Stimulated activated effector memory CD8-positive, alpha-beta T cell treated with anti-CD3 and anti-CD28 coated beads, Interleukin-12 subunit alpha, Interleukin-12 subunit beta, amount 100 ng/mL, for 72 hours (primary cell): ENCODE results near the gene SDR39U1.

ENCODE experiments used
- ATAC-seq: fragments of 150-1000 bp; cut with Tn5 transposase; 2 replicates; pipeline ENCODE4 v1.10.0; 2021
- DNase-seq, 2 donors: peaks; one replicate each; pipeline ENCODE4 v3.0.0; 2021 to 2022; ENCODE audit warnings: low spot score in 2 of 2
- H3K27ac Mint-ChIP-seq: one replicate; pipeline ENCODE4 v1.8.0; 2022; ENCODE audit warnings: mild to moderate bottlenecking, mixed read lengths
- H3K36me3 Mint-ChIP-seq: one replicate; pipeline ENCODE4 v1.8.0; 2022; ENCODE audit warnings: mild to moderate bottlenecking, mixed read lengths
- H3K4me1 Mint-ChIP-seq: one replicate; pipeline ENCODE4 v1.8.0; 2022; ENCODE audit warnings: mixed read lengths
- H3K4me3 Mint-ChIP-seq: one replicate; pipeline ENCODE4 v1.8.0; 2022; ENCODE audit warnings: mild to moderate bottlenecking, mixed read lengths
- H3K9me3 Mint-ChIP-seq: one replicate; pipeline ENCODE4 v1.8.0; 2022; ENCODE audit warnings: mixed read lengths

SDR39U1 gene

DNA sequence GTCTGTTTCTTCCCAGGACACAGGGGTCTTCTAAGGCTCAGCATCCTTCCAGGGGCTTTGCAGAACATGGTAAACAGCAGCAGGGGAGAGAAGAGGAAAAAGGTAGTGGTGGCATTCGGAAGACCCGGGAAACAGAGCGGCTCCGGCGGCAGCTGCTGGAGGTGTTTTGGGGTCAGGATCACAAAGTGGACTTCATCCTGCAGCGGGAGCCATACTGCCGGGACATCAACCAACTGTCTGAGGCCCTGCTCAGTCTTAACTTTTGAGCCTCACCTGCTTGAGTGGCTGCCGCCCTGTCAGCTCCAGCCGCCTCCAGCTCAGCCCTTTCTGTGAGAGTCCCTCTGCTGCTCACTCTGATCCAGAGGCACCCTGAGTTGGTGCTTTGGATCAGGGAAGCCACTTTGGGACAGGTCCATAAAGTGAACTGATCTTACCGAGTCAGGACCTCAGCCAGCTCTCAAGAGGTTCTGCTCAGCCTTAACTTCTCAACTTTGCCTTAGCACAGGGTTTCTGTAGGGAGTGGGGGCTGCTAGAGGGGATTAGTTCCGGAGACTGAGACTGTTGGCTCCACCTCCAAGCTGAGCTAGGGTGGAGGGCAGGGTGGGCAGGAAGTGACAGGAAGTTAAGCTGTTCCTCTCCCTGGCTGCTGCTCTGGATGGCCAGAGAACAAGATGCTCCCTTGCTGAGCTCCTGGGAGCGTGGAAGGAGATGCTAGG, 5.4 kb downstream of the SDR39U1 start:
- Mint-ChIP-seq H3K27ac (peak overlapping the region; percentile 83), H3K36me3 (peaks cover 100% of the 10 kb centered on the region), H3K4me3 (no peak overlapping the region), H3K4me1 (peaks cover 81% of the 10 kb centered on the region), H3K9me3 (no peaks in the 10 kb centered on the region)
- DNase-seq: peak in 1 of 2 donors; percentile 50
- ATAC-seq: no peak

DNA sequence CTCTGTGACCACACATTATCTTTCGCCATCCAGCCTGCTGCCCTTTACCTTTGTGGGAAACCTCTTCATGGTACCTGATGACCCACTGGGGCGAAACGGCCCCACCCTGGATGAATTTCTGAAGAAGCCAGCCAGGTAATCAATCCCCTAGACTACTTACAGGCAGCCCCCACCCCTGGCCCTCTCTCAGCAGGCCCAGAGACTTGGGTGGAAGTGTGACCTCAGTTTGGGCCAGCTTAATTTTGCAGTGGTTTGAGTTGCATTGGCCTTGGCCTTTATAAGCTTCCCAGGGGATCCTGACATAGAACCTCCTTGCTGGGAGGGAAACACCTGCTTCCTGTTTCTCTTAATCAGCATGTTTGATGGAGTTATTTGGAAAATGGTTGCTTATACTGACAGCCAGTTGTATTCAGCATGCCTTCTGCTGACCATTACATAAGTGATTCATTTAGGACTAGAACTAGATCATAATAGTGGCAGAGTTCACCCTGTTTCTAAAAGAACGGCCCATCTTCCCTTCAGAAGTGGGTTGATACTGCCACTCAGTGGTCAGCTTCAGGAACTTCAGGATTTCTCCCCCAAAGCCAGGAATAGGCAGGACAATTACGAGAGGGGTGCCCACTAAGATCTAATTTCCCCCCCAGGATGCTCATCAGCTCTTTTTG, 6.1 kb downstream of the SDR39U1 start:
- DNase-seq: no peak
- H3K9me3 Mint-ChIP-seq: no peaks in the 10 kb centered on the region
- H3K27ac Mint-ChIP-seq: peak overlapping the region; percentile 83
- H3K4me1 Mint-ChIP-seq: peaks cover 82% of the 10 kb centered on the region
- H3K4me3 Mint-ChIP-seq: no peak overlapping the region
- peaks cover 100% of the 10 kb centered on the region for H3K36me3 Mint-ChIP-seq
- ATAC-seq: peak; percentile 54

DNA sequence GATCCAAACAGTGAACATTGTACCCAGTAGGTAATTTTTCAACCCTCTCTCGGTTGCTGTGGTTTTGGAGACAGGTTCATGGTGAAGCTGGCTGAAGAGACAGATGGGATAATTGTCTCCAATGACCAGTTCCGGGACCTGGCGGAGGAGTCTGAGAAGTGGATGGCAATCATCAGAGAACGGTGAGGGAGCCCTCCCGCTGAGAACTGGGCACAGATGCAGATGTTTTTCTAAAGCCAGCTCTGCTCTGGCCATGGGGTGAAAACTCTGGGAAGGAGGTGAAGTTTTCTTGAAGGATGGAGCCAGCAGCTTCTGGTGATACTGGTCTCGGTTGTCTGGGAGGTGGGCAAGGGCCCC, 6.6 kb downstream of the SDR39U1 start:
- DNase-seq: peak in 1 of 2 donors; percentile 40
- Mint-ChIP-seq H3K4me3 (no peak overlapping the region), H3K27ac (peak overlapping the region; percentile 75)

DNA sequence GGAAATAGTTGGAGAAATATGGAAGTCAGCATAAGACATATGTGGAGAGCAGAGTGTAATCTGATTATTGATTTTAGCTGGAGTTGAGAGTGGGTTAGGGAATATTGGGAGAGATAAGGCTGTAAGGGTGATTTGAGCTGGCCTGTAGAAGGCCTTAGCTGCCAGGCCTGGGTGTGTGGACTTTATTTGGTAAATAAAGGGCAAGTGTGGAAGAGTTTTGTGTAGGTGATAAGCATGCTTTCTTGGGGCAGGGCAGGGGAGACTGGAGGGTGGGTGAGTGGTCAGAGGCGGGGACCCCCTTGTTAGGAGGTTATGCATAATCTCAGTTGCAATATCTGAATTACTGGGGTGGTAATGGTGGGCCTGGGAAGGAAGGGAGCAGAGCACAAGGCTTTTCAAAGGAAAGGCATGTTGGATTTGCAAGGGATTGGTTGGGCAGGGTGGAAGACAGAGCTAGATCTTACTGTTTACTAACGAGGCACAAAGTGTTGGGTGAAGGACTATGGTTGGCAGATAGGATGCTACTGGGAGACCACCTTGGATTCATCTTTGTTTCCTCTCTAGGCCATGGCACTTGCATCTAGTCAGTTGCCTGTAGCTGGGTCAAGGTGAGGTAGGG, 7.3 kb downstream of the SDR39U1 start:
- Mint-ChIP-seq H3K4me3 (no peak overlapping the region), H3K27ac (peak overlapping the region; percentile 75), H3K9me3 (no peaks in the 10 kb centered on the region), H3K4me1 (peaks cover 78% of the 10 kb centered on the region), H3K36me3 (peaks cover 100% of the 10 kb centered on the region)
- no peak for ATAC-seq
- peak in 1 of 2 donors; percentile 46 for DNase-seq

More for the DNA sequence above, 6.6 kb downstream of the SDR39U1 start:
- Mint-ChIP-seq H3K9me3 (no peaks in the 10 kb centered on the region), H3K4me1 (peaks cover 82% of the 10 kb centered on the region), H3K36me3 (peaks cover 100% of the 10 kb centered on the region)
- no peak for ATAC-seq

DNA sequence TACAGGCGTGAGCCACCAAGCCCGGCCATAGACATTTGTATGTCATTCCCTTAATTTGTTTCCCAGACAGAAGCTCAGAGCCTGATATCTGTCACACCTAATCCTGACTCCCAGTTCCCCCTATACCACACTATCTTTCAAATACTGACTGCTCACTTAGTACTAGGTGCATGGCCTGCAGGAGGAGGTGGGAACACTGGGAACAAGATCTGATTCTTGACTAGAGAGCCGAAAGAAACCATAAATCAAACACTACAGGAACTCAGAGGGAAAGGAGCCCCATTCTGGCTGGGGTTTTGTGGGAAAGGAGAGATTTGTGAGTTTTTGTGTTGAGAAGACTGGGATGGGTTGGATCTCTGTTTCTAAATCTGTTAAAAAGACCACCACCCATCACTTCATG, 7.9 kb downstream of the SDR39U1 start:
- DNase-seq (no peak), ATAC-seq (no peak)
- peaks cover 74% of the 10 kb centered on the region for H3K4me1 Mint-ChIP-seq
- peaks cover 99% of the 10 kb centered on the region for H3K36me3 Mint-ChIP-seq
- H3K4me3 Mint-ChIP-seq: no peak overlapping the region
- no peaks in the 10 kb centered on the region for H3K9me3 Mint-ChIP-seq
- peak overlapping the region; percentile 75 for H3K27ac Mint-ChIP-seq

DNA sequence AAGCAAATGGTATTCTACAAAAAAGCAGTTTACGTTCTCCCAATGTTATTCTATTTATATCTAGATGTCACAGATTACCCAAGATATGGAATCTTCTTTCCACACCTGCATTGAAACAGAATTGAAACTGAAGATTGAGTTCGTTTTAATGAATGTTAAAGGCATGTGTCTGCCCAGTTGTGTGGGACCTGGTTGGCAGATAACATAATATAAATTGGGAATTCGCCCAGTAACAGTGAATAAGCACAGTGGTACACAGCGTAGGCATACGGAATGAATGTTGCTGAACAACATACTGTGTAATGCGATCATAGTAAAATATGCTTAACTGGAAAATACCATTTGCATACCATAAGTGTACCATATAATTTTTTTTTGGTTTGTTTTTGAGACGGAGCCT, 8.5 kb downstream of the SDR39U1 start:
- peaks cover 72% of the 10 kb centered on the region for H3K4me1 Mint-ChIP-seq
- H3K27ac Mint-ChIP-seq: no peak overlapping the region
- no peak for ATAC-seq

DNA sequence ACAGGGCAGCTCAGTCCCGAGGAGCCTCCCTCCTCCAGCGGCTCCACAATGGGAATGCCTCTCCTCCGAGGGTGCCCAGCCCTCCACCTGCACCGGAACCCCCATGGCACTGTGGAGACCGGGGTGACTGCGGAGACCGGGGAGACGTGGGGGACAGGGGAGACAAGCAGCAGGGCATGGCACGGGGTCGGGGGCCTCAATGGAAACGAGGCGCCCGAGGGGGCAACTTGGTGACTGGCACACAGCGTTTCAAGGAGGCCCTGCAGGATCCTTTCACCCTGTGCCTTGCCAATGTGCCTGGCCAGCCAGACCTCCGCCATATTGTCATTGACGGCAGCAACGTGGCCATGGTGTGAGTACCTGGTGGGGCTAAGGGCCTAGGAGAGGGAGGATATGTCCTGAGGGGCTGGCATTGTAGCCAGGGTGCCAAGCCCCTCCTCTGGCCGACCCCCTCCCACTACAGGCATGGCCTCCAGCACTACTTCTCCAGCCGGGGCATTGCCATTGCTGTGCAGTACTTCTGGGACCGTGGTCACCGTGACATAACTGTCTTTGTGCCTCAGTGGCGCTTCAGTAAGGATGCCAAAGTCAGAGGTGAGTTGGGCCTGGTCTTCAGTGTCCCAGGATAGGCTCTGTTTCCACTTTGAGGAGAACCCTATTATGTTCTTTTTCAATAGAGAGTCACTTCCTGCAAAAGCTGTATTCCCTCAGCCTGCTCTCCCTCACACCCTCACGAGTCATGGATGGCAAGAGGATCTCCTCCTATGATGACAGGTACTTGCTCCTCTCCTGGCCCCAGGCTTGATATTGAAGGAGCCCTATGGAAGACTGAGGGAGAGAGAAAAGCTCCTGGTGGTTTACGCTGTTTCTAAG, 10.1 kb downstream of the SDR39U1 start:
- DNase-seq: peak in 1 of 2 donors; percentile 45
- peak overlapping the region; percentile 88 for H3K4me3 Mint-ChIP-seq
- ATAC-seq: no peak
- peaks cover 65% of the 10 kb centered on the region for H3K4me1 Mint-ChIP-seq
- no peaks in the 10 kb centered on the region for H3K9me3 Mint-ChIP-seq
- H3K36me3 Mint-ChIP-seq: peaks cover 80% of the 10 kb centered on the region
- peak overlapping the region; percentile 98 for H3K27ac Mint-ChIP-seq

More for the DNA sequence above, 8.5 kb downstream of the SDR39U1 start:
- Mint-ChIP-seq H3K4me3 (no peak overlapping the region), H3K9me3 (no peaks in the 10 kb centered on the region), H3K36me3 (peaks cover 96% of the 10 kb centered on the region)
- no peak for DNase-seq

DNA sequence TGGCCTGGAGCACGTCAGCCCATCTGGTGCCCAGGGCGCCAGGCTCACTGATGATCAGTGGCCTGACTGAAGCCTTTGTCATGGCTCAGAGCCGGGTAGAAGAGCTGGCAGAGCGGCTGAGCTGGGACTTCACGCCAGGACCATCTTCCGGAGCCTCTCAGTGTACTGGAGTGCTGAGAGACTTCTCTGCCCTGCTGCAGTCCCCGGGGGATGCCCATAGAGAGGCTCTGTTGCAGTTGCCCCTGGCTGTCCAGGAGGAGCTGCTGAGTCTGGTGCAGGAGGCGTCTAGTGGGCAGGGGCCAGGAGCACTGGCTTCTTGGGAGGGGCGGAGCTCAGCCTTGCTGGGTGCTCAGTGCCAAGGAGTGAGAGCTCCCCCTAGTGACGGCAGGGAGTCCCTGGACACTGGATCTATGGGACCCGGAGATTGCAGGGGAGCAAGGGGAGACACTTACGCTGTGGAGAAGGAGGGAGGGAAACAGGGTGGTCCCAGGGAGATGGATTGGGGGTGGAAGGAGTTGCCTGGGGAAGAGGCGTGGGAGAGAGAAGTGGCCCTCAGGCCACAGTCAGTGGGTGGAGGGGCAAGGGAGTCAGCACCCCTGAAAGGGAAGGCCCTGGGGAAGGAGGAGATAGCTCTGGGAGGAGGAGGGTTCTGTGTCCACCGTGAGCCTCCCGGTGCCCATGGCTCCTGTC, 10.9 kb downstream of the SDR39U1 start:
- ATAC-seq: peak; percentile 70
- Mint-ChIP-seq H3K4me1 (peaks cover 59% of the 10 kb centered on the region), H3K36me3 (peaks cover 73% of the 10 kb centered on the region), H3K27ac (peak overlapping the region; percentile 98), H3K4me3 (peak overlapping the region; percentile 88), H3K9me3 (no peaks in the 10 kb centered on the region)
- peak; percentile 88 to 94 for DNase-seq

DNA sequence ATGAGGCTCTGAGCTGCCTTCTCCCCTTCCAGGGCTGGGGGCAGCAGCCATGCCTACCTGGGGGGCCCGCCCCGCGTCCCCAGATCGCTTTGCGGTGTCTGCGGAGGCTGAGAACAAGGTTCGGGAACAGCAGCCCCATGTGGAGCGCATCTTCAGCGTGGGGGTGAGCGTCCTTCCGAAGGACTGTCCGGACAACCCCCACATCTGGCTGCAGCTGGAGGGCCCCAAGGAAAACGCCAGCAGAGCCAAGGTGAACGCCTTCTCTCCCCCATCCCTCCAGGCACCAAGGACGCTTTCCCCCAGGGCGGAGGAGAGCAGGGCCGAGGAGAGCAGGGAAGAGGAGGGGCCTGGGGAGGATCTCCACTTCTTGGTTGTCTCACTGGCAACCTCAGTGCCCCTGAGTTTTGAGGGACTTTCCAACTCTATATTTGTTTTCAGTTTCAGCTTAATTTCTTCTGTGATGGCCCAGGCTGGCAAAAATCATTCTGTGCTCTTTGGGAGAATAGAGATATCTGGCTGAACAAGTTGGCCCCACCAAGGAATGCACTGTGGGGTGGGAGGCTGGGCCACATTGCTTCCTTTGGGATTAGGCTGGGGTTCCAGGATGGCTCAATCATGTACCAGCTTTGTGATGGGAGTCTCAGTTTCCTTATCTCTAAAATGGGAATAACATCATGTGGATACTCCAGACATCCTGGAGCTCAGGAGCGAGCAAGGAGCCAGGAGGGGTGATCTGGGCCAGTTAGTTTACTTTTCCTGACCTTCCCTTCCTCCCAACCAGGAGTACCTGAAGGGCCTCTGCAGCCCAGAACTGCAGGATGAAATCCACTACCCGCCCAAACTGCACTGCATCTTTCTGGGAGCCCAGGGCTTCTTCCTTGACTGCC, 11.7 kb downstream of the SDR39U1 start:
- Mint-ChIP-seq H3K36me3 (peaks cover 66% of the 10 kb centered on the region), H3K27ac (peak overlapping the region; percentile 98), H3K4me3 (peak overlapping the region; percentile 88), H3K9me3 (no peaks in the 10 kb centered on the region), H3K4me1 (peaks cover 58% of the 10 kb centered on the region)
- DNase-seq (peak; percentile 58 to 85), ATAC-seq (peak; percentile 73)

DNA sequence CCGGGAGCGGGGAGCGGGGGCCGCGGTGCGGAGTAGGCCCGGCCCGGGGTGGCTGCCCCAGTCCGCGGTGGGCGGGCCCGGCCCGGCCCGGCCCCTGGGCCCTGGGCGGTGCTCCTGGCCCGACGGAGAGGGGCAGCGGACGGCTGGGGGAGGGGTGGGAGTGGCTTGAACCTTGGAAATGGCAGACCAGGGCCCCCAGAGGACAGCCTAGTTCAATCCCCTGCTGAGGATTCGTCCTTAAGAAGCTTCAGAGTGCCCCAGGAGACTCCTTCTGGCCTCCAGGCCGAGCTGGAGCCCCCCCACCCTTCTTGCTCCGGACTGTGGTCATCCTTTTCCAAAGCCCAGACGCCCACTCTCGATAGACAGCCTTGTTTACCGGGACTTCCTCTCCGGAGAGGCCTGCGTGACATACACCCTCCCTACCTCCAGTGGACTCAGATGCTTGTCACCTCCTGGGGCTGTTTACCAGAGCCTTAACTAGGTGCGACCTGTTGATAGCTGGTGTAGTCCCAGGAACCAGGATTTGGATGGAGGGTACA, 12.4 kb downstream of the SDR39U1 start:
- H3K36me3 Mint-ChIP-seq: peaks cover 63% of the 10 kb centered on the region
- H3K9me3 Mint-ChIP-seq: no peaks in the 10 kb centered on the region
- ATAC-seq (peak; percentile 78), DNase-seq (peak; percentile 69 to 83)
- H3K4me3 Mint-ChIP-seq: peak overlapping the region; percentile 88
- peaks cover 58% of the 10 kb centered on the region for H3K4me1 Mint-ChIP-seq
- H3K27ac Mint-ChIP-seq: peak overlapping the region; percentile 98

DNA sequence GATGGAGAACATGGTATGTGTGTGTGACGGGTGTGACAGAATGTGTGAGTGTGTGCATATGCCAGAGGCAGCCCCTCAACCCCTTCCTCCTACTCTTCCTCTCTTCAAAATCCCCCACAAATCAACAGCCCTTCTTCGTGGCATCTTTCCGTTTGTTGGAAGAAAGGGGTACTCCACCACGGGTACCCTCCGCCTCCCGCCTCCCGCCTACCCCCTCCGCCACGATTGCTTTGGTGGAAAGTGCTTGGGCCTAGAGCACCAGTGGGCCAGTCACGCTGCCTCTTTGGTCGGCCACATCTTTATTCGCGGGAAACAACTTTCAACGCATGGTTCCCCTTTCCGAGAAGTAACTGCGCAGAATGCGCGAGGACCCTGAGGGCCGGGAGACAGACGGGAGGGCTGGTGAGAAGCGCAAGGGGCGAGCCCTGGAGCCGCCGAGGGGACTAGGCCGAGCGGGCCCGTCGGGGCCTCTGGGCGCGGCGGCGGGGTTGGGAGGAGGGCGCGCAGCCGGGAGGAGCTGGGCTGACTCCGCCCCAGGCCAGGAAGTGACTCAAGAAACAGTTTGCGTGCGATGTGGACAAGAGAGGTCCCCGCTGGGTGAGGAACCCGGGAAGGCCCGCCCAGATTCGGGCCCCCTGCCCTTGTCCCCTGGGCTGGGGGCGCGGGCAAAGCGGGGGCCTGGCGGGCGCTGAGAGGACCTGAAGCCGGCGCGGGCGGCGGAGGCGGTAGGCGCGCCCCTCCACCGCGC, 13.0 kb downstream of the SDR39U1 start, which contains the start of the genes CBLN3 and KHNYN:
TSS of gene CBLN3 (minus strand) at position 274 of the 748 bp plus-strand sequence. CDS start 614 bp downstream, outside the sequence.
TSS of gene KHNYN (plus strand) at position 560 of the 748 bp plus-strand sequence. CDS start 777 bp downstream, outside the sequence.
- H3K36me3 Mint-ChIP-seq: peaks cover 57% of the 10 kb centered on the region

DNA sequence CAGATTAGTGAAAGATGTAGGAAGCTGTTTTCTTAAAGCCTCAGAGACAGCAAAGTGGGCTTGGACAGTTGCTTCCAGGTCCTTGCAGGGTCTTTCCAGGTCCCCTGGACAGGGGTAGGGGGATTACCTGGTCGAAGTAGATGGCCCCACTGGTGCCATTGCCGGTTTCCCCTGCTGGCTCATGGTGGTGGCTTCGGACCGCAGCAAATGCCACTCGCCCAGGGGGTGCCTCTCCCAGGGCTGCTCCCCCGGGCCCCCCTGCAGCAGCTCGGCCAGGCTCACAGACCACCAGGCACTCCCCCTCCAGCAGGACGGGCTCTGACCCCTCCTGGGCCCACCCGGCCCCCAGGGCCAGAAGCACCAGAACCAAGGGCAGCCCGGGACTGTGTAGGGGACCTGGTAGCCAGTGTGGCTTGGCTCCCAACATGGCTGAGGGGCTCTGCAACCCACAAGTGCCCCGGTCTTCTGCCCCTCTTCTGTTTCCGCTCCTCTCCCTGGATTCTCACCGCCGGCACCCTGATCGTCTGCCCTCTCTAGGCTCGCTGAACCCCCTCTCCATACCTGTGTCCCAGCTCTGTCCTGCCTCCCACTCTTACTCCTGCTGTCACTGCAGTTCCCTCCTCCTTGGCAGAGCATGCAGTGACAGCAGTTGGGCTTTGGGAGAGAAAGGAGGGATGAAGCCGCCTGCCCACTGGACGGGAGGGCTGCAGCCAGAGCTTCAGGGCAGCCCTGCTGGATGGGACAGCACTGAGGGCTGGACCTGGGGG, 13.8 kb downstream of the SDR39U1 start:
- Mint-ChIP-seq H3K4me3 (peak overlapping the region; percentile 88), H3K9me3 (no peaks in the 10 kb centered on the region), H3K36me3 (peaks cover 49% of the 10 kb centered on the region), H3K4me1 (peaks cover 54% of the 10 kb centered on the region), H3K27ac (peak overlapping the region; percentile 98)
- ATAC-seq (no peak), DNase-seq (no peak)

More for the DNA sequence above, 13.0 kb downstream of the SDR39U1 start, which contains the start of the genes CBLN3 and KHNYN:
- peak; percentile 87 for ATAC-seq
- DNase-seq: peak; percentile 82 to 94
- Mint-ChIP-seq H3K4me1 (peaks cover 56% of the 10 kb centered on the region), H3K4me3 (peak within 1 kb of the TSS; percentile 88), H3K27ac (peak within 1 kb of the TSS; percentile 98), H3K9me3 (no peaks in the 10 kb centered on the region)
